Choroid plexus epithelial cell (primary cell): ENCODE data around the gene AHCYL1.

Source experiments
- DNase-seq: peaks from one replicate; pipeline ENCODE4 v3.0.0-alpha.2; 2010; ENCODE audit warnings: low read depth
- H3K4me3 ChIP-seq: 2 replicates; pipeline ENCODE4 v1.5.1; 2011; ENCODE audit warnings: low read depth, mild to moderate bottlenecking, control low read depth, low read length, moderate library complexity
- TF ChIP-seq, protein P1 (sequence below): conservative IDR thresholded peaks from 2 replicates; pipeline ENCODE4 v1.5.1; 2011; ENCODE audit warnings: low read depth, mild to moderate bottlenecking, control low read depth, inconsistent platforms, low read length, moderate library complexity

The AHCYL1 gene

DNA sequence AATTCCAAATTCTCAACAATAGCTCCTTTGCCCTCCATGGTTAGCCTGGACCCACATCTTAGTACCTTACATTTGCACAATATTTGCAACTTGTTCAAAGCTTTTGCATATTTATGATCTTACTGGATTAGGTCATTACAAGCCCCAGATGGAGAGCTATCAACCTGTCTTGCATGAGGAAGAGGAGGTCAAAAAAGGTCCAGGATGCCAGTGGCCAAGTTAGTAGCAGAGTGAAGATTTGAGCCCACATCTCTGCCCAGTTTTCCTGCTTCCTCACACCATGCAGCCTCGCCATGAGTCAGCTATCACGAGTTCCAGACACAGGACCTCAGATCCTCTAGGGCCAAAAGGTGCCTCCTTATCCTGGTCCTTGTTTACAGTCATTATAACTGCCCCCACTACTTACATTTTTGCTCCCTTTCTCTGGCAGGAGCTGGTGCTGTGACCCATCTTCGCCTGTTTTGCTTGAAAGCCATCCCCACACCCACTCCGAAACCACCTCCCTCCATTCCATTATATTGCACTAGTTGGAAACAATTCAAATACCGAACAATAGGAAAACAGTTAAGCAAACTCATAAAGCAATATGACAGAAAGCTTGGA, 5.0 kb upstream of the AHCYL1 start:
- TF ChIP-seq, protein P1, sequence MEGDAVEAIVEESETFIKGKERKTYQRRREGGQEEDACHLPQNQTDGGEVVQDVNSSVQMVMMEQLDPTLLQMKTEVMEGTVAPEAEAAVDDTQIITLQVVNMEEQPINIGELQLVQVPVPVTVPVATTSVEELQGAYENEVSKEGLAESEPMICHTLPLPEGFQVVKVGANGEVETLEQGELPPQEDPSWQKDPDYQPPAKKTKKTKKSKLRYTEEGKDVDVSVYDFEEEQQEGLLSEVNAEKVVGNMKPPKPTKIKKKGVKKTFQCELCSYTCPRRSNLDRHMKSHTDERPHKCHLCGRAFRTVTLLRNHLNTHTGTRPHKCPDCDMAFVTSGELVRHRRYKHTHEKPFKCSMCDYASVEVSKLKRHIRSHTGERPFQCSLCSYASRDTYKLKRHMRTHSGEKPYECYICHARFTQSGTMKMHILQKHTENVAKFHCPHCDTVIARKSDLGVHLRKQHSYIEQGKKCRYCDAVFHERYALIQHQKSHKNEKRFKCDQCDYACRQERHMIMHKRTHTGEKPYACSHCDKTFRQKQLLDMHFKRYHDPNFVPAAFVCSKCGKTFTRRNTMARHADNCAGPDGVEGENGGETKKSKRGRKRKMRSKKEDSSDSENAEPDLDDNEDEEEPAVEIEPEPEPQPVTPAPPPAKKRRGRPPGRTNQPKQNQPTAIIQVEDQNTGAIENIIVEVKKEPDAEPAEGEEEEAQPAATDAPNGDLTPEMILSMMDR = no peak
- H3K4me3 ChIP-seq = no peak overlapping the region
- peak; percentile 52 for DNase-seq

DNA sequence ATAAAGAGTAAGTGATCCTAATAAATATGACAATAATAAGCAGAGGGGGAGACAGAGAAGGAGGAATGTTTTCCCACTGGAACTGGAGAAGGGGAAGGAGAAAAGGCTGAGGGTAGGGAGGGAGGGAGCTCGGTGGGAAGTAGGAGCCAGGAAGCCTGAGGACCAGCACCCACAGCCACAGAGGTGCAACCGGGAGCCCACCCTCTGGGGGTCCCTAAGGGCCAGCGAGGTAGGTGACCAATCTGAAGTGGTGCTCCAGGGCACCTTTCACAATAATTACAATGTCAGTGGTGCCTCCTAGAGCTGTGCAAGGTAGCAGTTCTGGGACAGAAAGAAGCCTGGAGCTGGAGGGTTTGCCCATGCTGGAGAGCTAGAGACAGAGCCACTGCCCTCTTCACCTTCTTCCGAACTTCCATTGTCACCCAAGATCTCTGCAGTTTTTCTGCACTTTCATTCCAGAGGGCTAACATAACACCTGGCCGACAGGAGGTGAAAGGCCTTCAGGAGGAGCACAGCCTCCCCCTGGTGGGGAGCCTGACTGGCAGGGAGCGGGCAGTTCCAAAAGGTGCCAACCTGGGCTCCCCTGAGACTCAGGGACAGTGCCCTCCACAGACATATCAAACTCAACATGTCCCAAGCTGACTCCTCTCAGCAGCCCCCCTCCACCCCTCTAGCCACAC, 4.1 kb upstream of the AHCYL1 start:
- no peak for DNase-seq
- TF ChIP-seq, protein P1 = peak; percentile 62
- H3K4me3 ChIP-seq = no peak overlapping the region

DNA sequence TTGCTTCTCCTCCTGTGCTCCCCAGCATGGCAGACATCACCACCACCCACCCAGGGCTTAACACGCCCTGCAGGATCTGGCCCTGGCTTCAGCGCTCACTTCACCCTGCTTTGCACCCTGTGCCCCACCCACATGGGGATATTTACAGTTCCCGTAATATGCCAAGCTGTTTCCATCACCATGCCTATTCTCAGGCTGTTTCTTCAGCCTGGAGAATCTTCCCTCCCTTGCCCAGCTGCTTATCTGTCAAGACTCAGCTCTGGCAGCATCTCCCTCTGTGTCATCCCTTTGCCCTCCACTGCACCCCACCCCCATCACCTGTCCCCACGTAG, 3.6 kb upstream of the AHCYL1 start:
- TF ChIP-seq, protein P1 = no peak
- DNase-seq = no peak
- no peak overlapping the region for H3K4me3 ChIP-seq

DNA sequence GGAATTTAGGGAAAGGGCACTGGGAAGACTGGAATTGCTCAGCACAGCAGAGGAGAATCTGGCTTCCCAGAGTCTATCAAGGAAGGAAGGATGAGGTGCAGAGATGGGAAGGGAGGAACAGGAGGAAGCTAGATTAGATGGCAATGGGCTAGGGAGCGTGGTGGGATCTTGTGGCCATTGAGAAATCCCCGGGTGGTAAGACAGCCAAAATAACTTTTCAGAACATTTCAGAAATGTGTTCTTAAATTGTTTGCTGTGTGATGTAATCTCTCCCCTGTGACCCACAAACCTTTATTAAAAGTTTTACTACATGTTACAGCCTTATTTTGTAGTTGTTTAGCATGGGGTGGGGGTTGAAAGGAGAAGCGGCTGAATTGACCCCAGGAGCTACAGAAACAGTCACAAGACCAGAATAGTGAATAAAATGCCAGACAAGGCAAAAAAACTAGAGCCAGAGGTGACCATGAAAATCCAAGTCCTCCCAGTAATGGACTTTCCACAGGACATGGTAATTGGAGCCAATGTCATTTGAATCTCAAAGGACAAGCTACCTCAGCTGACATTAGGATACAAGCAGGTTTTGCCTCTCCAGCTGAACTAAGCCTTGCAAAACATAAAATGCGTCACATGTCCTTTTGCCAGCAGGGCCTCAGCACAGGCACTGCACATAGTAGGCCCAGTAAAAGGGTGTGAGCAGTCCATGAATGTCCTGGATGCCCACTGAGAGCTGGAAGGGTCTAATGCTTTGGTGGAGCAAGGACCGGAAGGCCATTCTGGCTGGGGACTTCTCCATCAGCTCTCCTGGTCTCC, 980 bp upstream of the AHCYL1 start:
- DNase-seq = peak; percentile 74
- H3K4me3 ChIP-seq = no peak overlapping the region
- TF ChIP-seq, protein P1 = no peak

DNA sequence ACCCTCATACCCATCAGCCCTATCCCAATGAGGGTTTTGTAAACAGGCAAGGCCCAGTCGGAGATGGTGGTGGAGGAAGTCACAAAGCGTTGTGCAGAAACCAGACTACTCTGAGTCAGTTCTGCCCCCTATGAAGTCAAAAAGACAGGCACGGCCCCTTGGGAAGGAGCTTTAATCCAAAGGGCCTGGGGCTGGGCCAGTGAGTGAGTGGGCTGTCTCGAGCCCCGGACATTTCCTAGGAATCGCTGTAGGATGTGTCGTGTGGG, 442 bp upstream of the AHCYL1 start:
- TF ChIP-seq, protein P1 = no peak
- peak overlapping the region; percentile 23 for H3K4me3 ChIP-seq
- DNase-seq = peak; percentile 79

DNA sequence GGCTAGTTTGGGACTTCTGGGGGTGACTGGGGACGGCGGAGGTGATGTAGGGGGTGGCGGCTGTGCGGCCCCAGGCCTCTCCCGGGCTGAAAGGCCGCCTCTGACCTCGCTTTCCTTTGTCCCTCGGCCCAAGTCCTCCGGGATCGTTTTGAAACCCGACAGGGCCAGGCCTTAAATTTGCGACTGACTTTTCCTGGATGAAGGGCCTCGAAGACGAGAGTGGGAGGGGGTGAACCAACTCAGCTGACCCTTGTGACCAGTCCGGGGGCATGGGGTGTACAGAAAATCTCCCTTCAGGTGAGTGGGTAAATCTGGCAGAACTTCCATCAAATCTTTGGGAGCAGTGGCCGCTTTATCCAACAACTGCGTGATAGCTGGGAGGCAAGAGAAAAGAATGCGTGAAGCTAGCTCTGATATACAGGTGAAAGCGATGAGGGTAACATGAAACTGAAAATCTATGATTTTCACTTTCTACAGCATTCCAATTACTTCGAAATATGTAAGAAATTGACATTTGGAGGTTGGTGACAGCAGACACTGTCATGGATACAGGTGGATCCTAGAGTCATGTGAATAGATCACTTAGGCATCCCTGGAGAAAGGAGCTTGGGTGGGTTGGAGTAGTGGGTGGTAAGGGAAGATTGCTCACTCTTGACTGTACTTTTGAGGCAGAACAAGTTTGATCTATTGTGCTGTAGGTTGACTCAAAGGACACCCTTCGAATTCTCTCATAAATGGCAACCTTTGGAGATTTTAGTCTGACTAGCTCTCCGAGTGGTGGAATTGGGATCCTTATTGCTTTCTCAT, 885 bp downstream of the AHCYL1 start:
- peak overlapping the region; percentile 82 for H3K4me3 ChIP-seq
- no peak for DNase-seq
- TF ChIP-seq, protein P1 = no peak
